Body of pancreas (tissue), 4 donors: ENCODE measurements around the gene IGFBP7. TPM values are rescaled to one million over a fixed set of nuclear protein-coding genes. Genes with fewer than 3 reads are reported as not detected.

Source experiments
- ATAC-seq: fragments of 150-250 bp; one replicate; pipeline ENCODE4 v1.9.1; 2016
- DNase-seq, 4 donors: peaks; one replicate each; pipeline ENCODE4 v3.0.0-alpha.2; 2019
- H3K27ac ChIP-seq, 4 donors: fragments of 200-600 bp; sonication (generic); 1 replicate in 3 of 4; 2 replicates in 1 of 4; pipeline versions ENCODE4 v1.5.1 to v1.6.1; 2016 to 2019; ENCODE audit warnings: mild to moderate bottlenecking in 1 of 4, mixed read lengths in 1 of 4, moderate library complexity in 1 of 4
- H3K27me3 ChIP-seq, 2 donors: fragments of 200-600 bp; sonication (generic); one replicate each; pipeline ENCODE4 v1.6.0; 2016; ENCODE audit warnings: mild to moderate bottlenecking in 1 of 2
- H3K36me3 ChIP-seq, 2 donors: fragments of 200-600 bp; sonication (generic); replicated peaks in 1 of 2; 2 replicates each; pipeline ENCODE4 v1.5.1; 2016; ENCODE audit warnings: low read depth in 2 of 2; ENCODE audit not compliant: insufficient read depth in 1 of 2
- H3K4me1 ChIP-seq: fragments of 200-600 bp; sonication (generic); one replicate; pipeline ENCODE4 v1.6.0; 2016
- H3K4me3 ChIP-seq, 2 donors: fragments of 200-600 bp; sonication (generic); 1 replicate in 1 of 2; 2 replicates in 1 of 2; pipeline ENCODE4 v1.5.1; 2016 to 2019
- H3K9me3 ChIP-seq, 3 donors: fragments of 200-600 bp; sonication (generic); 1 replicate in 2 of 3; 2 replicates in 1 of 3; pipeline ENCODE4 v1.5.1; 2016
- CTCF ChIP-seq, 7 experiments: fragments of 450-650 bp in 4 of 7; fragments of 200-600 bp in 3 of 7; sonication (generic) in 3 of 7; IDR thresholded peaks; one replicate each; pipeline ENCODE4 v1.5.1; 2016 to 2019; ENCODE audit warnings: antibody characterized with exemption in 7 of 7
- POLR2A ChIP-seq, 3 donors: fragments of 450-650 bp; IDR thresholded peaks; one replicate each; pipeline ENCODE4 v1.6.1; 2016; ENCODE audit warnings: antibody characterized with exemption in 3 of 3, mild to moderate bottlenecking in 2 of 3
- WGBS, 2 donors: methylation state at CpG; one replicate each; pipeline ENCODE4 v1.1.5; 2017; 5-methylcytosine and 5-hydroxymethylcytosine counted together
- intact Hi-C: fragments of 100-400 bp; cut with DNase I; formaldehyde crosslinking; loops from one replicate; pipeline ENCODE4 v1.15.1; 2023
- total RNA-seq, 2 donors: library from RNA; depleted of rRNA; stranded (reverse); fragments of >200 nt; gene quantifications; one replicate each; pipeline ENCODE4 v1.1.0, GENCODE V29; 2016

IGFBP7 gene
- total RNA-seq, 2 donors from 2014 or later: 758 to 1,249 TPM

- WGBS, 2 donors: 77 to 85% methylated on average over 2 of the region's 2 CpGs
These were observed 20.6 kb downstream of the IGFBP7 start for GRCh38 chr4:57089549-57089948.

GRCh38 chr4:57086031-57086723 is 24.0 kb downstream of the IGFBP7 start:
- DNase-seq: no peak
- ATAC-seq: no peak
- TF ChIP-seq CTCF (IDR thresholded peaks at IDR 0.05) (no peak), POLR2A (IDR thresholded peaks at IDR 0.05) (no peak)

More at GRCh38 chr4:57089549-57089948, 20.6 kb downstream of the IGFBP7 start:
- Histone ChIP-seq H3K4me1 (no peaks in the 10 kb centered on the region), H3K4me3 (no peak overlapping the region), H3K9me3 (no peaks in the 10 kb centered on the region), H3K27me3 (no peaks in the 10 kb centered on the region), H3K36me3 (no peaks in the 10 kb centered on the region), H3K27ac (peak overlapping the region in 1 of 4 donors; percentile 6)
- no peak for ATAC-seq
- no peak for DNase-seq
- intact Hi-C loops: no loop called here
- TF ChIP-seq POLR2A (IDR thresholded peaks at IDR 0.05): no peak
- TF ChIP-seq CTCF (IDR thresholded peaks at IDR 0.05): no peak

GRCh38 chr4:57085278-57085677 is 24.9 kb downstream of the IGFBP7 start:
- Histone ChIP-seq H3K9me3 (no peaks in the 10 kb centered on the region), H3K4me1 (peaks cover 12% of the 10 kb centered on the region), H3K27ac (no peak overlapping the region), H3K4me3 (no peak overlapping the region), H3K36me3 (no peaks in the 10 kb centered on the region), H3K27me3 (no peaks in the 10 kb centered on the region)
- TF ChIP-seq POLR2A (IDR thresholded peaks at IDR 0.05): no peak
- no peak for TF ChIP-seq CTCF (IDR thresholded peaks at IDR 0.05)
- WGBS, 2 donors: 80 to 85% methylated on average over 4 of the region's 4 CpGs
- DNase-seq: no peak
- no peak for ATAC-seq
- intact Hi-C loops: no loop called here

More at GRCh38 chr4:57086031-57086723, 24.0 kb downstream of the IGFBP7 start:
- Histone ChIP-seq H3K27me3 (no peaks in the 10 kb centered on the region), H3K4me1 (peaks cover 6% of the 10 kb centered on the region), H3K36me3 (no peaks in the 10 kb centered on the region), H3K9me3 (no peaks in the 10 kb centered on the region), H3K4me3 (no peak overlapping the region), H3K27ac (no peak overlapping the region)
- intact Hi-C loops: no loop called here
- WGBS, 2 donors: 40 to 48% methylated on average over 4 of the region's 4 CpGs

GRCh38 chr4:57084360-57084759 is 25.8 kb downstream of the IGFBP7 start:
- 69 to 70% methylated on average over 2 of the region's 2 CpGs for WGBS, 2 donors
- Histone ChIP-seq H3K36me3 (no peaks in the 10 kb centered on the region), H3K4me3 (no peak overlapping the region), H3K4me1 (peaks cover 21% of the 10 kb centered on the region), H3K27me3 (no peaks in the 10 kb centered on the region), H3K9me3 (no peaks in the 10 kb centered on the region), H3K27ac (no peak overlapping the region)
- no peak for TF ChIP-seq CTCF (IDR thresholded peaks at IDR 0.05)
- no peak for TF ChIP-seq POLR2A (IDR thresholded peaks at IDR 0.05)
- intact Hi-C loops: no loop called here
- ATAC-seq (no peak), DNase-seq (no peak)

GRCh38 chr4:57083090-57083489 is 27.1 kb downstream of the IGFBP7 start:
- WGBS, 2 donors: 21% methylated on average over 2 of the region's 2 CpGs
- intact Hi-C loops: no loop called here
- H3K27me3 ChIP-seq: no peaks in the 10 kb centered on the region
- no peak for TF ChIP-seq CTCF (IDR thresholded peaks at IDR 0.05)
- TF ChIP-seq POLR2A (IDR thresholded peaks at IDR 0.05): no peak
- H3K27ac ChIP-seq: peak overlapping the region in 2 of 4 donors; percentile 45 to 67
- no peak overlapping the region for H3K4me3 ChIP-seq
- ATAC-seq (no peak), DNase-seq (no peak)
- H3K4me1 ChIP-seq: peaks cover 34% of the 10 kb centered on the region
- H3K9me3 ChIP-seq: no peaks in the 10 kb centered on the region
- H3K36me3 ChIP-seq: no peaks in the 10 kb centered on the region
